KOPT-K1 (cell line): ENCODE results near the gene CSRP3.

Source experiments
- H3K27ac ChIP-seq: fragments of 200-600 bp; sonication (generic); 2 replicates; pipeline ENCODE4 v1.5.1; 2016; ENCODE audit warnings: antibody characterized with exemption, mild to moderate bottlenecking, low read depth, low read length; ENCODE audit not compliant: poor library complexity, severe bottlenecking
- H3K36me3 ChIP-seq: fragments of 200-600 bp; sonication (generic); 2 replicates; pipeline ENCODE4 v1.5.1; 2017; ENCODE audit warnings: antibody characterized with exemption, mild to moderate bottlenecking, low read length, moderate library complexity; ENCODE audit not compliant: insufficient read depth
- H3K9me3 ChIP-seq: fragments of 200-600 bp; sonication (generic); 2 replicates; pipeline ENCODE4 v1.5.1; 2017; ENCODE audit warnings: antibody characterized with exemption, low read length, mild to moderate bottlenecking; ENCODE audit not compliant: insufficient read depth, poor library complexity, severe bottlenecking

Gene CSRP3

DNA sequence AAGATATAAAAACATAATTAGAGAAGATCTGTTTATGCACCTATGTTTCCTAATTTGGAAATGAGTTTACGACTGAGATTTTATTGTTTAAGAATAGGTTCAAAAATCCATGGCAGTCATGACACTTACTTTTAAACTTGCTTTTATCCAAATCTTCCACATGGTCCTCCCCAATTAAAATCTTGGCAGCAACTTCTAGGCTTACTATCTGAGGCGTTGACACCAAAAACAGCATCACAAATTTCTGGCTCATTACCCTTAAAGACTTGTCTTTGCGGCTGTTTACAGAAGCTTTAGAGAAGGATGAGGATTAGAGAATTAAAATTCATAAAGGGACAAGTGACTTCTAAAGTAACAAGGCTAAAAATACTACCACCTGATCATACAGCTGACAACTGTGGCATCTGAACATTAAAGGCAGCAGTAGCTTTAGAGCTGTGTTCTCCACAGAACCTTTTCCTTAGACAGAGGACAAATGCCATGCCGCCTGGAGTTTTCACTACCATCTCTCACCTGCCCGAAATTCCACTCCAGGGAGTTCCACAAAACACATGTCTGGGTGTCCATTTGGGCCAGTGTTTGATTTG is 32.5 kb upstream of the CSRP3 start:
- Histone ChIP-seq H3K27ac (no peak overlapping the region), H3K36me3 (peaks cover 100% of the 10 kb centered on the region), H3K9me3 (no peaks in the 10 kb centered on the region)

GRCh38 chr11:19232910-19233503 is 31.2 kb upstream of the CSRP3 start:
- peaks cover 100% of the 10 kb centered on the region for H3K36me3 ChIP-seq
- H3K27ac ChIP-seq, result no peak overlapping the region
- H3K9me3 ChIP-seq, result no peaks in the 10 kb centered on the region

DNA sequence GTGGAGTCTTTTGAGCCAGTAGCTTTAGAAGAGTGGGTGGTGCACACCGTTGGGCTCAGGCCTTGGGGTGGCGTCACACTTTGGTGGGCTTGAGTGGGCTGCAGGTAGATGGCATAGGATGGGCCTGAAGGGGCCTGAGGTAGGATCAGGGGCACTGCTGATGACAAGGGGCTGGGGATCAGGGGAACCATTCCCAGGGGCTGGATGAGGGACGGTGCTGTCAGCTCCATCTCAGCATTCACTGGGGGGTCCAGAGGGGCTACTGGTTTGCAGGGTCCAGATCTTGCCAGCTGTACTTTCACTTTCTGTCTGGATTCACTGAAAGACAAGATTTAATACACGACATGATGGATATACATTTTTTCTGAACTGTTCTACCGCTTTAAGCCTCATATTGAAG is 27.9 kb upstream of the CSRP3 start:
- Histone ChIP-seq H3K9me3 (no peaks in the 10 kb centered on the region), H3K27ac (no peak overlapping the region), H3K36me3 (peaks cover 100% of the 10 kb centered on the region)

DNA sequence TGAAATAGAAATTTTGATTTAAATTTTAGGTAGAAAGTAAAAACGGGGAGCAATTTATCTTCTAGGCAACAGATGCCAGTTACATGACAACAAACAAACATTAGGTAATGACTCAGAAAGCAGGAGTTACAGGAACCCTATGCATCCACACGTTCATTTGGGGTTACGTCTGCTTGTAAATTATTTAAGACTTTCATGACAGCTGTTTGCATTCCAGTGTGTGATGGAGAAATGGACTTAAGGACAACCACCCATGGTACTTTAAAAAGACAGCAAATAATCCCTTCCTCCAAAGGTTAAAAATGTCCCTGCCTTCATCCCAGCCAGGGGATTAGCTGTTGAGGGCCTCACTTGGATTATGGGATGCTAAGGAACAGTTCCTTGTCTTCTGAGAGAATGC is 27.2 kb upstream of the CSRP3 start:
- H3K9me3 ChIP-seq, result no peaks in the 10 kb centered on the region
- H3K36me3 ChIP-seq, result peaks cover 100% of the 10 kb centered on the region
- no peak overlapping the region for H3K27ac ChIP-seq

DNA sequence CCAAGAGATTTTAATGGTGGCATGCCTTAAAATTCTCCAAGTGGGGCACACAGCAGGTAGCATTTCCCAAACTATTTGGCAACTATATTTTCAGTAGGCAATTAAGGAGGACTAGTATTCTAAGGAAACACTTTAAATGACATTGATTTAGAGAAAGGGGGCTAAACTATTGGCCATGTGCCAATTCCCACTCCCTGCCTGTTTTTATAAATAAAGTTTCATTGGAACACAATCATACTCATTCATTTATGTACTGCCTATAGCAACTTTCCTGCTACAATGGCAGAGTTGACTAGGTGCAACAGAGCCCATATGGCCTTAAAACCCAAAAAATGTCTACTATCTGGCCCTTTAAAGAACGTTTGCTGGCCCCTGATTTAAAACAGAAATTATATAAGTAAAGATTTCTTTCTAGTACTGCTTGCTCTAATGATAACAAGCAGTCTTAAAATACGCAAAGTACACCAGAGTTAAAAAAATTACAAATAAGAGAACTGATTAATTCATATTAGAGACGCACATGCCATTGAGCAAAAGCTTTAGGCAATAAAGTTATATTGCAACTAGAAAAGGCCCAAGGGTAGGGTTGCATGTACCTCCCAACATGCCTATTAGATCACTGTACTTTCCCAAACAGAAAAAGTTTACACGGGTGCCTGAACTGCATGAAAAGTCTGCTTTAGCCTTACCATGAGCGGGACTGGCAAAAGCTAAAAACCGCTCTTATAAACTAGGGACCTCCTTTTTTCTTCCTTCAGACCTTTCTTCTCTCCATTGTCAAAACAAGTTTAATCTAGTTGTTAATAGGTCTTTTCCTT is 24.8 kb upstream of the CSRP3 start:
- H3K36me3 ChIP-seq, result peaks cover 96% of the 10 kb centered on the region
- no peaks in the 10 kb centered on the region for H3K9me3 ChIP-seq
- no peak overlapping the region for H3K27ac ChIP-seq

DNA sequence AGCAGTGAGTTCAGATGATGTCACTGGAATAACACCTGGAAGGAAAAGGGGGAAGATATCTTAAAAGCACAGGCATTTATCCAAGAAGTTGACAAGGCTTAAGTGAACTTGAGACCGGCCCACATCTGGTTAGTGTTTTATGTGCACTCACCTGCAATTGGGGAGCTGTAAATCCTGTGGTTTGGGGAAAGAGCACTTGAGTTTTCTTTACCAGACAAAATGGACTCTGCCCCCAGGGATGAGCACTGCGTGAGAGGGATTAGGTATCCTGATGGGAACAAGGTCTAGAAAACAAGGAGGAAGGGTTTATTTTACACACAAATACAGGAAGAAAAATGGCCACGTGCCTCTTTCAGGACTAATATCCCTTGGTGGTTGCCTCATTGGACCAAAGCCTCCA is 23.8 kb upstream of the CSRP3 start:
- H3K9me3 ChIP-seq, result no peaks in the 10 kb centered on the region
- no peak overlapping the region for H3K27ac ChIP-seq
- H3K36me3 ChIP-seq, result peaks cover 86% of the 10 kb centered on the region

DNA sequence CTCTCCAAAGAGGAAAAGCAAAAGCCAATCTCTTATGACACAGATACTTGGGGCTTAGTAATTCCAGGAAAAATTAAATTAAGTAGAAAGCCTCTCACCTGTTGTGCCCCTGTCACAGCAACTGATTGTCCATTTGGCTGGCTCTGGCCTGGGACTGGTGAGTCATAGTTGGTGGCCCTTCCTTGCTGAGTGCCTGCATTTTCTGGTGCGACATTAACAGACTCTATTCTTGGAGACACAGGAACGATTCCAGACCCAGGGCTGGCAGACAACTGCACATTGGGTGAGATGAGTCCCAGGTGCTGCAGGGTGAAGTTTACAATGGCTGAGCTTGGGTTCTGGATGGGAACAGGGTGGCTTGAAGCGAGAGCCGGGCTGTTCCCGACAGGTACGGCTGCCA is 23.3 kb upstream of the CSRP3 start:
- H3K9me3 ChIP-seq, result no peaks in the 10 kb centered on the region
- peaks cover 81% of the 10 kb centered on the region for H3K36me3 ChIP-seq
- no peak overlapping the region for H3K27ac ChIP-seq

- H3K9me3 ChIP-seq, result no peaks in the 10 kb centered on the region
- H3K36me3 ChIP-seq, result peaks cover 41% of the 10 kb centered on the region
- no peak overlapping the region for H3K27ac ChIP-seq
These were observed 19.3 kb upstream of the CSRP3 start for GRCh38 chr11:19220903-19221724.

- Histone ChIP-seq H3K36me3 (peaks cover 19% of the 10 kb centered on the region), H3K27ac (no peak overlapping the region), H3K9me3 (no peaks in the 10 kb centered on the region)
These were observed 17.1 kb upstream of the CSRP3 start for GRCh38 chr11:19218786-19219460.

GRCh38 chr11:19218216-19218615 is 16.4 kb upstream of the CSRP3 start:
- Histone ChIP-seq H3K27ac (no peak overlapping the region), H3K9me3 (no peaks in the 10 kb centered on the region), H3K36me3 (peaks cover 12% of the 10 kb centered on the region)

- Histone ChIP-seq H3K27ac (no peak overlapping the region), H3K9me3 (no peaks in the 10 kb centered on the region), H3K36me3 (no peaks in the 10 kb centered on the region)
These were observed 15.1 kb upstream of the CSRP3 start for GRCh38 chr11:19216709-19217374.

DNA sequence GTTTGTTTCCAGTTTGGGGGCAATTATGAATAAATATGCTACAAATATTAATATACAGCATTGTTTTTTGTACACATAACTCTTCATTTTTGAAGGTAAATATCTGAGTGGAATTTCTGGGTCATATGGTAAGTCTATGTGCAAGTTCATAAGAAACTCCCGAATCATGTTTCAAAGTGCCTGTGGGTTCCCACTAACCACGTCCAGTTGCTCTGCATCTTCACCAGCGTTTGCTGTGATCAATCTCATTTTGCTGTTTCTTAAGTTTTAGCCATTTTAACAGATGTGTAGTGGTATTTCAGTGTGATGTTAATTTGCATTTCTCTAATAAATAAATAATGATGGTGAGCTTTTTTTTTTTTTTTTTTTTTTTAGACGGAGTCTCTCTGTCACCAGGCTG is 14.2 kb upstream of the CSRP3 start:
- Histone ChIP-seq H3K9me3 (no peaks in the 10 kb centered on the region), H3K36me3 (no peaks in the 10 kb centered on the region), H3K27ac (no peak overlapping the region)

DNA sequence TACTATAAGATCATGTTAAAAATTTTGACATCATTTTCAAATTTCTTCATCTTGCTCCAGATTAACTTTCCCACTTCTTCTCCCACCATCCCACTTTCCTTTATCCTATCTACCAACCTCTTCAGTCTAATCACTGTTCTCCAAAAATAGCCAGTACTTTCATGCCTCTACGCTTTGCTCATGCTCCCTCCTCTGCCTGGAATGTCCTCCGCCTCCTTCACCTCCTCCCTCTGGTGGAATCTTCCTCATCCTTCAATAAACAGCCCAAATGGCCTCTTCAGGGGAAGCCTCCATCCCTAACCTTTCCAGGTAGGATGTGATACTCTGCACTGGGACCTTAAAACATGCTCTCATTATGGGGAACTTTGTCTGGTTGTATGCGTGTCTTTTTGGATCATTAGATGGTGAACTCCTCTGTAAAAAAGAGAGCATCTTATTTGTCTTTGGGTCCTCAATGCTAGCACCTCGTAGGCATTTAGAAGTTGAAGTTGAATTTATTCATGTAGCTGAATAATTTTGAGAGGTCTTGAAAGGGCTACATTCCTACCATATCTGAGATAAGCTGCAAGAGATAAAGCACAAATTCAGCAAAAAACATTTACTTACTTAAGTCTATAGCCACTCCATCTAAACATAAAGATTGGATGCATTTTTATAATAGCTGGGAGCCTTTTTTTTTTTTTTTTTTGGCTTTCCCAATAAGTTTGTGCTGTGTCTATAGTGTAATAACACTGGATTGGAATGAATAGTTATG is 8.0 kb upstream of the CSRP3 start:
- H3K36me3 ChIP-seq, result no peaks in the 10 kb centered on the region
- no peak overlapping the region for H3K27ac ChIP-seq
- H3K9me3 ChIP-seq, result no peaks in the 10 kb centered on the region
